ENCODE data around the gene ACCS. TPM values are rescaled to one million over a fixed set of nuclear protein-coding genes. Genes with fewer than 3 reads are reported as not detected.

ACCS gene
- total RNA-seq, 4 donors from 2014 or later: 14.4 to 23.2 (median 20.1) TPM

DNA sequence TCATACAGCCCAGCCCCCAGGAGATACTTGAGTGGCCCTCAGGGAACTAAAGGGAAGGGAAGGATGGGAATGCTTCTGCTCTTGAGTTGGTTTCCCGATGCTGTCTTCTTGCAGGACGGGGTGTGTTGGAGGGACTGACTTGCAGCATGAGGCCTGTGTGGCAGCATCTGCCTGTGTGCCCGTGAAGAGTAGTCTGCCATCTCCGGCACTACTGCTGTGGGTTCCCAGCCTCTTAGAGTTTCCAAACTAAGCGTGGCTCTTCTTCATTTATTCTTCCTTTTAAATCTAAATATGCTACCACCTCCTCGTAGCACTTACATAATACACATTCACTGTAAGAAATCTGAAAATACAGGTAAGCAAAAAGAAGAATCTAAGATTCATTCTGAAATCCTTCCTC lies 42.2 kb downstream of the ACCS start:
- no peak overlapping the region for H3K4me3 ChIP-seq (replicated peaks in 1 of 3)
- H3K4me1 ChIP-seq: no peaks in the 10 kb centered on the region
- TF ChIP-seq POLR2A (IDR thresholded peaks at IDR 0.05): no peak
- TF ChIP-seq, protein P1, sequence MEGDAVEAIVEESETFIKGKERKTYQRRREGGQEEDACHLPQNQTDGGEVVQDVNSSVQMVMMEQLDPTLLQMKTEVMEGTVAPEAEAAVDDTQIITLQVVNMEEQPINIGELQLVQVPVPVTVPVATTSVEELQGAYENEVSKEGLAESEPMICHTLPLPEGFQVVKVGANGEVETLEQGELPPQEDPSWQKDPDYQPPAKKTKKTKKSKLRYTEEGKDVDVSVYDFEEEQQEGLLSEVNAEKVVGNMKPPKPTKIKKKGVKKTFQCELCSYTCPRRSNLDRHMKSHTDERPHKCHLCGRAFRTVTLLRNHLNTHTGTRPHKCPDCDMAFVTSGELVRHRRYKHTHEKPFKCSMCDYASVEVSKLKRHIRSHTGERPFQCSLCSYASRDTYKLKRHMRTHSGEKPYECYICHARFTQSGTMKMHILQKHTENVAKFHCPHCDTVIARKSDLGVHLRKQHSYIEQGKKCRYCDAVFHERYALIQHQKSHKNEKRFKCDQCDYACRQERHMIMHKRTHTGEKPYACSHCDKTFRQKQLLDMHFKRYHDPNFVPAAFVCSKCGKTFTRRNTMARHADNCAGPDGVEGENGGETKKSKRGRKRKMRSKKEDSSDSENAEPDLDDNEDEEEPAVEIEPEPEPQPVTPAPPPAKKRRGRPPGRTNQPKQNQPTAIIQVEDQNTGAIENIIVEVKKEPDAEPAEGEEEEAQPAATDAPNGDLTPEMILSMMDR (IDR thresholded peaks at IDR 0.05): no peak
- no peak overlapping the region for H3K27ac ChIP-seq
- H3K9me3 ChIP-seq: no peaks in the 10 kb centered on the region
- WGBS, 2 donors: 88 to 90% methylated on average over 6 of the region's 6 CpGs
- H3K36me3 ChIP-seq: peaks cover 3% of the 10 kb centered on the region in 2 donors
- DNase-seq: no peak
- H3K27me3 ChIP-seq: no peaks in the 10 kb centered on the region
- intact Hi-C loops (cut with DNase I): loop anchor here (10.0 kb wide), 1 partner anchor 427 kb away; no protein-coding TSS in a partner anchor

DNA sequence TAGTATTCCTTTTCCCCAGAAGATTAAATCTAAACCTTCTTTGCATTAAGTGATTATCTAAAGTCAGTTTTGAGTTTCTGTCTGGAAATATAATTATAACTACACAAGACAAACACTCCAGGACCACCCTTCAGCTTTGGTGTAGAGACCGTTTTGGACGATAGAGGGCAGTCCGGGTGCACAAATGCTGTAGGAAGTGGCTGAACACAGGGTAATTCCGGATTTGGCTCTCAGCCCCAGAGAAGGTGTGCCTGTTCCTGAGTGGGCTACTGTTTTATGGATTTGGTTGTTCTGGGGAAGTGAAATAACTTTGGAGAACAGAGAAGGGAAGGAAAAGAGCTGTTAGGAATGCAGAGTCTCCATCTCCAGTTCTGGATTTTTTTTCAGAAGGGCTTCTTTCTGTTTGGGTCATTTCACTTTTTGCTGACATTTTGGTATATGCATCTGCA lies 44.2 kb downstream of the ACCS start:
- 4% methylated on average over 4 of the region's 4 CpGs for WGBS, 2 donors
- intact Hi-C loops (cut with DNase I): no loop called here
- Histone ChIP-seq H3K27me3 (no peaks in the 10 kb centered on the region), H3K4me3 (replicated peaks in 1 of 3) (no peak overlapping the region), H3K9me3 (no peaks in the 10 kb centered on the region), H3K27ac (no peak overlapping the region), H3K4me1 (no peaks in the 10 kb centered on the region), H3K36me3 (peaks cover 10 to 13% of the 10 kb centered on the region in 2 donors)
- TF ChIP-seq, protein P1 (IDR thresholded peaks at IDR 0.05): peak in 5 of 6 experiments; percentile 38 to 75 (median 66)
- no peak for TF ChIP-seq POLR2A (IDR thresholded peaks at IDR 0.05)
- DNase-seq: peak; percentile 54 to 66

DNA sequence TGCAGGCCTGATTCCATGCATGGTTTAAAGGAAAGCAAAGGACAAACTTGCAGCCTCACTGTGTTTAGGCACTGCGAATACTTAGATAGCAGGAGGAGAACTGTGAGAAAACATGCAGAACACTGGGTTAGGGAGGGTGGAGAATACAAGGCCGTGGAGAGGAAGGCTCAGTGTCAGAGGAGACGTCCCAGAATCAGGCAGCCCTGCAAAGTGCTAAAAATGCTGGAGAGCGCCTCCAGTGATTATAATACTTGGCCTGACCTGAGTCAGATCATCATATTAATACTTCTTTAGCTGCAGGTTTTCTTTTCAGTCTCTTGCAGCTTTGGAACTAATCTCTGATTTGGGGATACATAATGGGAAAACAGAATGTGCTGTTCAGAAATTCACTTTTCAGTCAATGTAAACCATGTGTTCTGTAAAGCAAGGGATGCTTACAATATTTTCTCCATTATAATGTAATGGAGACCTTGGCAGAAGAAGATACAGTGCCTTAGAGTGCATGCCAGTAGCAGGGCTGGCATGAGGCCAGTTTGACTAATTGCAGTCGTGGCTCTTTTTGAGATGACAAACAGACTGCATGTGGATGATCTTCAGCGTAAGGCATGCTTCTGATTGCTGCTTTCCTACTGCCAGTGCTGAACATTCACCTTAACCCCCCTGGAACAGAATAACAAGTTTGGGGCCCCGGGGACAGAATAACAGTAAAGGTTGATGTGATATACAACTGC lies 46.2 kb downstream of the ACCS start:
- peaks cover 13 to 14% of the 10 kb centered on the region in 2 donors for H3K36me3 ChIP-seq

DNA sequence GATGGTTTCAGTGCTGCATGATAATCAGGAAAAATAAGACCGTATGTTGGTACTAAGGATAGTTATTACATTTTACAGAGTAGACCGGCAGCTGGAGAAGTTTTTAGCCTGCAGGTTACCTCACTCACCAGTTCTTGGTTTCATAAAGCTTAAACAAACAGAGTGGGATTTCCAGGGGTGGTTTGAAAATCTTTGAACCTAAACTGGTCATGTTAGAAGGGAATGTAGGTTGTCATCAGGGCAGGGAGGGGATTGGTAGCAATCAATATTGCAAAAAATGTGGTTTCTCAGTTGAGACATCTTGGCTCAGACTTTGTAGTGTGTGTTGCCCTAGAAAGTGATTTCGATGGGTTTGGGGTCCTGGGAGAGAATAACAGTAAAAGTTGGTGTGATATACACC lies 46.9 kb downstream of the ACCS start:
- intact Hi-C loops (cut with DNase I): no loop called here
- H3K4me1 ChIP-seq: no peaks in the 10 kb centered on the region
- no peak for DNase-seq
- WGBS, 2 donors: 98 to 100% methylated on average over 3 of the region's 3 CpGs
- no peaks in the 10 kb centered on the region for H3K27me3 ChIP-seq
- no peak overlapping the region for H3K4me3 ChIP-seq (replicated peaks in 1 of 3)
- no peak overlapping the region for H3K27ac ChIP-seq
- peaks cover 14% of the 10 kb centered on the region in 2 donors for H3K36me3 ChIP-seq
- no peaks in the 10 kb centered on the region for H3K9me3 ChIP-seq
- no peak for TF ChIP-seq POLR2A (IDR thresholded peaks at IDR 0.05)
- TF ChIP-seq, protein P1 (IDR thresholded peaks at IDR 0.05): no peak

More for the DNA sequence above, 46.2 kb downstream of the ACCS start:
- no peak for TF ChIP-seq POLR2A (IDR thresholded peaks at IDR 0.05)
- TF ChIP-seq, protein P1 (IDR thresholded peaks at IDR 0.05): no peak
- Histone ChIP-seq H3K4me3 (replicated peaks in 1 of 3) (no peak overlapping the region), H3K27ac (no peak overlapping the region), H3K4me1 (no peaks in the 10 kb centered on the region), H3K9me3 (no peaks in the 10 kb centered on the region), H3K27me3 (no peaks in the 10 kb centered on the region)
- intact Hi-C loops (cut with DNase I): no loop called here
- no peak for DNase-seq
- WGBS, 2 donors: 78 to 82% methylated on average over 7 of the region's 7 CpGs

DNA sequence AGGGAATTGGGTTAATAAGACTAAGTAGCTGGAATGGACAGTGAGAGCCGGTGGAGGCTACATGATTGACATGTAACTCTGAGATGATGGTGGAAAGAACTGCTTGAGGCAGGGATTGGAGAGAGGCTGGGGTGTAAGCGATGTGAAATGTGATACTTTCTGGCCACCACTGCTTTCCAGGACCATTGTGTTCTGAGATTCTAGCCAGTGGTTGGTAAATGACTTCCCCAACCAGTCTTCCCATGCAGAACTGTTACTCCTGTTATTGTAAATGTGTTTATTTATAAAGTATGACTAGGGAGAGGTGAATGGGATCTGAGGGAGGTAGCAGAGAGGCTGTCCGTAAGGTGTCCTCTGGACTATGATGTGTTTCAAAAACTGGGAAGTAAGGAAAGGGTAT lies 47.5 kb downstream of the ACCS start:
- intact Hi-C loops (cut with DNase I): no loop called here
- DNase-seq: no peak
- H3K36me3 ChIP-seq: peaks cover 14% of the 10 kb centered on the region in 2 donors
- H3K27me3 ChIP-seq: no peaks in the 10 kb centered on the region
- WGBS, 2 donors: 88% methylated on average over 3 of the region's 3 CpGs
- no peaks in the 10 kb centered on the region for H3K4me1 ChIP-seq
- no peak for TF ChIP-seq POLR2A (IDR thresholded peaks at IDR 0.05)
- TF ChIP-seq, protein P1 (IDR thresholded peaks at IDR 0.05): no peak
- H3K4me3 ChIP-seq (replicated peaks in 1 of 3): no peak overlapping the region
- H3K9me3 ChIP-seq: no peaks in the 10 kb centered on the region
- H3K27ac ChIP-seq: no peak overlapping the region
